Liver (tissue), 9 donors: ENCODE data around the gene EZH1. TPM values are rescaled to one million over a fixed set of nuclear protein-coding genes. Genes with fewer than 3 reads are reported as not detected.
"Not testable (repeated sequence)": the region's sequence is repeated elsewhere in the genome, so short reads cannot be mapped to it uniquely, and the experiment has no call there.

Experiments
- DNase-seq: peaks from one replicate; pipeline ENCODE4 v3.0.0-alpha.2; 2017; ENCODE audit warnings: low spot score
- H3K27ac ChIP-seq, 2 donors: one replicate each; pipeline ENCODE4 v1.7.0; 2013; ENCODE audit warnings: inconsistent platforms in 2 of 2, low read length in 2 of 2, control low read depth in 1 of 2, low read depth in 1 of 2, mild to moderate bottlenecking in 1 of 2
- H3K27me3 ChIP-seq, 4 donors: one replicate each; pipeline versions ENCODE4 v1.6.1 to v1.7.0; 2013; ENCODE audit warnings: low read length in 3 of 4, inconsistent platforms in 1 of 4, mild to moderate bottlenecking in 1 of 4, moderate library complexity in 1 of 4; ENCODE audit not compliant: control insufficient read depth in 4 of 4, insufficient read depth in 4 of 4
- H3K36me3 ChIP-seq, 4 donors: one replicate each; pipeline versions ENCODE4 v1.6.1 to v1.7.0; 2013; ENCODE audit warnings: low read length in 3 of 4, mild to moderate bottlenecking in 3 of 4, low read depth in 1 of 4, moderate library complexity in 1 of 4; ENCODE audit not compliant: control insufficient read depth in 4 of 4, insufficient read depth in 3 of 4
- H3K4me1 ChIP-seq, 4 donors: one replicate each; pipeline versions ENCODE4 v1.6.1 to v1.7.0; 2013; ENCODE audit warnings: low read length in 3 of 4, mild to moderate bottlenecking in 3 of 4, moderate library complexity in 1 of 4; ENCODE audit not compliant: control insufficient read depth in 4 of 4, insufficient read depth in 4 of 4
- H3K4me3 ChIP-seq, 3 donors: one replicate each; pipeline versions ENCODE4 v1.6.1 to v1.7.0; 2013; ENCODE audit warnings: low read length in 3 of 3, control low read depth in 1 of 3, low read depth in 1 of 3, mild to moderate bottlenecking in 1 of 3
- H3K9ac ChIP-seq, 2 donors: one replicate each; pipeline ENCODE4 v1.7.0; 2013; ENCODE audit warnings: low read length in 2 of 2, mild to moderate bottlenecking in 2 of 2, moderate library complexity in 2 of 2, control low read depth in 1 of 2, low read depth in 1 of 2
- H3K9me3 ChIP-seq, 4 donors: one replicate each; pipeline versions ENCODE4 v1.6.1 to v1.7.0; 2013; ENCODE audit warnings: low read length in 3 of 4; ENCODE audit not compliant: control insufficient read depth in 4 of 4
- ATF3 ChIP-seq: IDR thresholded peaks from 2 replicates; pipeline ENCODE4 v1.6.1; 2016; ENCODE audit warnings: antibody characterized with exemption
- CTCF ChIP-seq: fragments of 150-350 bp; IDR thresholded peaks from 2 replicates; pipeline ENCODE4 v1.5.1; 2017; ENCODE audit warnings: improper control_type of control experiment, low read depth, low read length; ENCODE audit not compliant: missing input control
- EGR1 ChIP-seq, 2 donors: IDR thresholded peaks; 2 replicates each; pipeline ENCODE4 v1.6.1; 2016 to 2018; ENCODE audit warnings: antibody characterized with exemption in 2 of 2, low read depth in 2 of 2
- FOXA1 ChIP-seq: IDR thresholded peaks from 2 replicates; pipeline ENCODE4 v1.6.1; 2016; ENCODE audit warnings: antibody characterized with exemption
- FOXA2 ChIP-seq: IDR thresholded peaks from 2 replicates; pipeline ENCODE4 v1.6.1; 2016; ENCODE audit warnings: antibody characterized with exemption
- GABPA ChIP-seq, 2 donors: IDR thresholded peaks in 1 of 2; conservative IDR thresholded peaks in 1 of 2; 2 replicates each; pipeline ENCODE4 v1.6.1; 2016; ENCODE audit warnings: antibody characterized with exemption in 2 of 2, mild to moderate bottlenecking in 1 of 2, moderate library complexity in 1 of 2
- HNF4A ChIP-seq, 2 donors: conservative IDR thresholded peaks; 2 replicates each; pipeline ENCODE4 v1.6.1; 2016; ENCODE audit warnings: antibody characterized with exemption in 2 of 2, mild to moderate bottlenecking in 2 of 2
- HNF4G ChIP-seq: IDR thresholded peaks from 2 replicates; pipeline ENCODE4 v1.6.1; 2016; ENCODE audit warnings: antibody characterized with exemption
- JUND ChIP-seq, 2 donors: IDR thresholded peaks; 2 replicates each; pipeline ENCODE4 v1.6.1; 2016; ENCODE audit warnings: antibody characterized with exemption in 2 of 2
- MAX ChIP-seq: IDR thresholded peaks from 2 replicates; pipeline ENCODE4 v1.6.1; 2016; ENCODE audit warnings: antibody characterized with exemption
- NR2F2 ChIP-seq: IDR thresholded peaks from 2 replicates; pipeline ENCODE4 v1.6.1; 2016; ENCODE audit warnings: antibody characterized with exemption
- RAD21 ChIP-seq, 2 donors: IDR thresholded peaks; 2 replicates each; pipeline ENCODE4 v1.6.1; 2016; ENCODE audit warnings: antibody characterized with exemption in 2 of 2, mild to moderate bottlenecking in 2 of 2
- REST ChIP-seq: IDR thresholded peaks from 2 replicates; pipeline ENCODE4 v1.6.1; 2016; ENCODE audit warnings: antibody characterized with exemption, mild to moderate bottlenecking
- RXRA ChIP-seq, 2 donors: IDR thresholded peaks; 2 replicates each; pipeline ENCODE4 v1.6.1; 2017 to 2018; ENCODE audit warnings: antibody characterized with exemption in 2 of 2, mild to moderate bottlenecking in 1 of 2
- SP1 ChIP-seq: IDR thresholded peaks from 2 replicates; pipeline ENCODE4 v1.6.1; 2018; ENCODE audit warnings: antibody characterized with exemption, mild to moderate bottlenecking
- TAF1 ChIP-seq: conservative IDR thresholded peaks from 2 replicates; pipeline ENCODE4 v1.6.1; 2016; ENCODE audit warnings: antibody characterized with exemption, mild to moderate bottlenecking
- YY1 ChIP-seq: IDR thresholded peaks from 2 replicates; pipeline ENCODE4 v1.6.1; 2016; ENCODE audit warnings: antibody characterized with exemption, mild to moderate bottlenecking
- ZBTB33 ChIP-seq: IDR thresholded peaks from 2 replicates; pipeline ENCODE4 v1.6.1; 2016; ENCODE audit warnings: antibody characterized with exemption
- WGBS: extraction: QIAGEN DNeasy Blood & Tissue Kit; methylation state at CpG from one replicate; pipeline ENCODE4 v1.1.7; 2013; 5-methylcytosine and 5-hydroxymethylcytosine counted together
- polyA plus RNA-seq, 2 donors: library from polyadenylated mRNA; stranded (reverse) in 1 of 2; unstranded in 1 of 2; fragments of 200-250 nt in 1 of 2; fragments of >200 nt in 1 of 2; fragmentation: Nextera tagmentation in 1 of 2; extraction: Ambion mirVana in 1 of 2; gene quantifications; one replicate each; pipeline versions ENCODE4 v1.2.1 to v1.2.3, GENCODE V29; 2013 to 2015
- total RNA-seq, 2 donors: library from RNA; depleted of rRNA; stranded (reverse); fragments of >200 nt; gene quantifications; one replicate each; pipeline ENCODE4 v1.2.3, GENCODE V29; 2014
- donor health status: healthy.
- donor health status: healthy.
- donor health status: healthy.
- donor health status: healthy.
- donor health status: healthy.

Gene EZH1
- total and polyA plus RNA-seq, 4 donors, result 4.3 to 18.3 (median 10.9) TPM

GRCh38 chr17:42660692-42661345, 84.0 kb downstream of the EZH1 start:
- Histone ChIP-seq H3K4me3 (no peak overlapping the region), H3K9me3 (no peaks in the 10 kb centered on the region), H3K4me1 (peaks cover 0 to 7% (median 4%) of the 10 kb centered on the region in 4 donors), H3K36me3 (peaks cover 0 to 3% (median 0%) of the 10 kb centered on the region in 4 donors), H3K9ac (no peak overlapping the region), H3K27ac (no peak overlapping the region), H3K27me3 (no peaks in the 10 kb centered on the region)
- WGBS, result 79% methylated on average over 7 of the region's 7 CpGs
- no peak for DNase-seq
- no peak for TF ChIP-seq REST
- no peak for TF ChIP-seq NR2F2
- no peak for TF ChIP-seq GABPA (IDR thresholded peaks at IDR 0.05 in 1 of 2, conservative IDR thresholded peaks at IDR 0.05 in 1 of 2)
- TF ChIP-seq RXRA (IDR thresholded peaks at IDR 0.05), result no peak
- TF ChIP-seq TAF1, result no peak
- TF ChIP-seq CTCF, result no peak
- no peak for TF ChIP-seq FOXA2
- TF ChIP-seq JUND (IDR thresholded peaks at IDR 0.05), result no peak
- no peak for TF ChIP-seq YY1
- TF ChIP-seq HNF4G, result no peak
- TF ChIP-seq ATF3, result no peak
- TF ChIP-seq SP1, result no peak
- no peak for TF ChIP-seq FOXA1
- no peak for TF ChIP-seq MAX
- TF ChIP-seq RAD21 (IDR thresholded peaks at IDR 0.05), result no peak
- no peak for TF ChIP-seq HNF4A (conservative IDR thresholded peaks at IDR 0.05)
- TF ChIP-seq EGR1 (IDR thresholded peaks at IDR 0.05; ENCODE audit: low read depth in 2 of 2), result no peak
- no peak for TF ChIP-seq ZBTB33

GRCh38 chr17:42659932-42660274, 84.9 kb downstream of the EZH1 start:
- not testable (repeated sequence) for H3K36me3 ChIP-seq, H3K9ac ChIP-seq, H3K27me3 ChIP-seq, H3K4me1 ChIP-seq, H3K9me3 ChIP-seq, H3K27ac ChIP-seq, DNase-seq
- peak overlapping the region in 1 of 3 donors; percentile 62 for H3K4me3 ChIP-seq
- 95% methylated on average over 1 of the region's 14 CpGs for WGBS
